Esophagus (tissue), 2 donors: ENCODE measurements around the gene ITGAE. TPM values are rescaled to one million over a fixed set of nuclear protein-coding genes. Genes with fewer than 3 reads are reported as not detected.

Experiments
- H3K27ac ChIP-seq, 2 donors: one replicate each; pipeline ENCODE4 v1.5.1; 2013; ENCODE audit warnings: low read depth in 2 of 2, mild to moderate bottlenecking in 2 of 2, inconsistent platforms in 1 of 2, low read length in 1 of 2, moderate library complexity in 1 of 2
- H3K27me3 ChIP-seq, 2 donors: one replicate each; pipeline ENCODE4 v1.6.1; 2013; ENCODE audit warnings: low read length in 2 of 2, control low read depth in 1 of 2, mild to moderate bottlenecking in 1 of 2; ENCODE audit not compliant: insufficient read depth in 2 of 2, control insufficient read depth in 1 of 2
- H3K36me3 ChIP-seq, 2 donors: one replicate each; pipeline ENCODE4 v1.6.1; 2013; ENCODE audit warnings: low read length in 1 of 2; ENCODE audit not compliant: control insufficient read depth in 2 of 2, insufficient read depth in 2 of 2
- H3K4me1 ChIP-seq, 2 donors: one replicate each; pipeline ENCODE4 v1.6.1; 2013; ENCODE audit warnings: low read length in 1 of 2; ENCODE audit not compliant: control insufficient read depth in 2 of 2, insufficient read depth in 2 of 2
- H3K4me3 ChIP-seq, 2 donors: one replicate each; pipeline ENCODE4 v1.5.1; 2013; ENCODE audit warnings: low read length in 2 of 2, mild to moderate bottlenecking in 2 of 2, low read depth in 1 of 2, moderate library complexity in 1 of 2
- H3K9me3 ChIP-seq, 2 donors: one replicate each; pipeline ENCODE4 v1.6.1; 2013; ENCODE audit warnings: mild to moderate bottlenecking in 2 of 2, low read depth in 1 of 2, low read length in 1 of 2, moderate library complexity in 1 of 2; ENCODE audit not compliant: control insufficient read depth in 2 of 2, insufficient read depth in 1 of 2
- WGBS, 2 donors: extraction: QIAGEN DNeasy Blood & Tissue Kit; methylation state at CpG; one replicate each; pipeline ENCODE4 v1.1.7; 2013; 5-methylcytosine and 5-hydroxymethylcytosine counted together
- polyA plus RNA-seq, 2 donors: library from polyadenylated mRNA; stranded (reverse); fragments of 200-250 nt; gene quantifications; one replicate each; pipeline ENCODE4 v1.2.3, GENCODE V29; 2013
- donor health status: healthy with polysubstance abuse.
- donor health status: Bipolar disorder and iron deficiency.

ITGAE gene
- polyA plus RNA-seq, 2 donors, result 26.8 to 33.7 TPM

DNA sequence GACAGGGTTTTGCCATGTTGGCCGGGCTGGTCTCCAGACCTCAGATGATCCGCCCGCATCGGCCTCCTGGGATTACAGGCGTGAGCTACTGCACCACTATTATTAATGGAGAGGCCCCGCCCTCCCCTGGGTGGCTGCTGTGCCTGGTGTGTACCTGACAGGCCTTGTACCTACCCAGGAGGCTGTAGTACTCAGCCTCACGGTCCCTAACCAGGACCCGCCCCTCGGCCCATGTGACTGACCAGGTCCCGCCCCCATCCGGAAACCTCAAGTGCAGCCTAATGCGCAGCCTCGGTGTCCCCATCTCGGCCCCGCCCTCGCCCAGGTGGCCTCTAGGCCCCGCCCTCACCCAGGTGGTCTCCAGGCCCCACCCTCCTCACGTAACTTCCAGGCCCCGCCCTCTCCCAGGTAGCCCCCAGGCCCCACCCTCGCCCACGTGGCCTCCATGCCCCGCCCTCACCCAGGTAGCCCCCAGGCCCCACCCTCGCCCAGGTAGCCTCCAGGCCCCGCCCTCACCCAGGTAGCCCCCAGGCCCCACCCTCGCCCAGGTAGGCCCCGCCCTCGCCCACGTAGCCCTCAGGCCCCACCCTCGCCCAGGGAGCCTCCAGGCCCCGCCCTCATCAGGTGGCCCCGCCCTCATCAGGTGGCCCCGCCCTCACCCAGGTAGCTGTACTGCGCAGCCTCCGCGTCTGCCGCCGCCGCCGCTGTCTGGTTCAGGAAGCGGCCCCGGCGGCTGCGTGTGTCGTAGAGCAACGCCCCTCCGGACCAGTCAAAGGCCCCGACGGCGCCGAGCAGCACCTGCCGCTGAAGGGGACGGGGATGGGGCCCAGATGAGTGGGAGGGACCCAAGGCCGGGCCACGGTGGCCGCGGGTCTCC lies 46.3 kb downstream of the ITGAE start:
- peak overlapping the region; percentile 39 to 52 for H3K4me3 ChIP-seq
- no peaks in the 10 kb centered on the region for H3K36me3 ChIP-seq
- peak overlapping the region; percentile 51 to 70 for H3K27ac ChIP-seq
- H3K27me3 ChIP-seq, result no peaks in the 10 kb centered on the region
- peaks cover 4 to 6% of the 10 kb centered on the region in 2 donors for H3K4me1 ChIP-seq
- WGBS, 2 donors, result 8 to 9% methylated on average over 43 to 56 of the region's 56 CpGs
- peaks cover 5 to 7% of the 10 kb centered on the region in 2 donors for H3K9me3 ChIP-seq

DNA sequence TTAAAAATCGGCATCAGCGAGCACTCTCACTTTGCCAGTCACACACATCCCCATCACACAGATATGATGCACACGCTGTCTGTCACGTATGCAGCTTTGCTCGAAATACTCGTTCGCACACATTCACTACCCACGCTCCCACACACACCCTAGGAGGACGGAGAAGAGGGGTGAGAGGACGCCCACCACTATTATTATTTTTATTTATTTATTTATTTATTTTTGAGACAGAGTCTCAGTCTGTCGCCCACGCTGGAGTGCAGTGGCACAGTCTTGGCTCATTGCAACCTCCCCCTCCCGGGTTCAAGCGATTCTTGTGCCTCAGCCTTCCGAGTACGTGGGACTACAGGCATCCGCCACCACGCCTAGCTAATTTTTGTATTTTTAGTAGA lies 46.9 kb downstream of the ITGAE start:
- Histone ChIP-seq H3K27ac (peak overlapping the region in 1 of 2 donors; percentile 30), H3K4me3 (no peak overlapping the region)

DNA sequence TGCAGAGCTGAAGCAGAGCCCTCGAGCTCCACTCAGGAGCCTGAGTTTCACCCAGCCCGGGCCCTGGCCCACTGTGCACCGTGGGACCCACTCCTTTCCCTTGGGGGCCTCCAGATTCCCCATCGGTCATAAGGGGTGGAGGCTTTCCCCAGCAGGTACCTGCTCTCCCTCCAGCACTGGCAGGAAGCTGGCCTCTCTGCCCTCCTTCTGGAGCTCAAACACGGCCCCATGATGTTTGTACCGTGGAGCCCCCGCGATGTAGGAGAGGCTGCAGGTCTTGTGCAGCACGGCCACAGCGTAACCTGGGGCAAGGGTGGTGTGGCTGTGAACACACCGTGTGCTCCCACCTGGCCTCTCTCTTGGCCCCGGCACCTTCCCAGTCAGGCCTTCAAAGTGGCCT lies 47.4 kb downstream of the ITGAE start:
- no peak overlapping the region for H3K27ac ChIP-seq
- H3K36me3 ChIP-seq, result no peaks in the 10 kb centered on the region
- no peak overlapping the region for H3K4me3 ChIP-seq
- no peaks in the 10 kb centered on the region for H3K9me3 ChIP-seq
- H3K27me3 ChIP-seq, result no peaks in the 10 kb centered on the region
- peaks cover 4 to 6% of the 10 kb centered on the region in 2 donors for H3K4me1 ChIP-seq
- 76 to 82% methylated on average over 12 of the region's 12 CpGs for WGBS, 2 donors

More for the DNA sequence above, 46.9 kb downstream of the ITGAE start:
- H3K4me1 ChIP-seq, result peaks cover 4 to 6% of the 10 kb centered on the region in 2 donors
- H3K27me3 ChIP-seq, result no peaks in the 10 kb centered on the region
- no peaks in the 10 kb centered on the region for H3K36me3 ChIP-seq
- H3K9me3 ChIP-seq, result peaks cover under 1% of the 10 kb centered on the region in 2 donors
- 76 to 77% methylated on average over 18 of the region's 18 CpGs for WGBS, 2 donors

DNA sequence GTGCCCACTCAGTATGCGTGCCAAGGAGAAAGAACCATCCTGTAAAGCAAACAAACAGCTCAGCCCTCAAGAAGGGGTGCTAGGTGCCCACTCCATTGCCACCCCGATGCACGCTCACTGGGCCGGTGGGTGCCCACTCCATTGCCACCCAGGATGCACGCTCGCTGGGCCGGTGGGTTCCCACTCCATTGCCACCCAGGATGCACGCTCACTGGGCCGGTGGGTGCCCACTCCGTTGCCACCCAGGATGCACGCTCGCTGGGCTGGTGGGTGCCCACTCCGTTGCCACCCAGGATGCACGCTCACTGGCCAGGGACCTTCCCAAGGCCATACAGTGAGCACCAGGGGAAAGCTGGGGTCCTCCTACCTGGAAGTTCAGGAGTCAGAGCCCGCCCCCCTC lies 49.2 kb downstream of the ITGAE start:
- WGBS, 2 donors, result 96 to 97% methylated on average over 15 of the region's 15 CpGs
- H3K36me3 ChIP-seq, result no peaks in the 10 kb centered on the region

DNA sequence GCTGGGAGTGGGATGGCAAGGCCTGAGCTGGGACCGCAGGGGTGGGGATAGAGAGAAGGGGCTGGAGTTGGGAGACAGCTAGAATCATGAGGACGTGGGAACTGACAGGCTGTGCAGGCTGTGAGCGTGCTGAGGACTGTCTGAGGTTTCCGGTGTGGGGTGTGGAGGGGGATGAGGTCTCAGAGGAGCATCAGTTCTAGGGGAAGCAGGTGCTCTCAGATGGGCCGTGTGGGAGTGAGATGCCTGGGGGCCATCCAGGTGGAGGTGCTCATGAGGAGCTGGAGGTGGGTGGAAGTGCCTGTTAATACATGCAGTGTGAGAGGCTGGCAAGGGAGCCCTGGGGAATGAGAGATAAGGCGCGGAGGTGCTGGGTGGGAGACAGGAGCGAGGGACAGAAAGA lies 50.1 kb downstream of the ITGAE start:
- no peak overlapping the region for H3K4me3 ChIP-seq
- peaks cover 4 to 6% of the 10 kb centered on the region in 2 donors for H3K4me1 ChIP-seq
- WGBS, 2 donors, result 70 to 72% methylated on average over 8 of the region's 8 CpGs
- H3K27me3 ChIP-seq, result no peaks in the 10 kb centered on the region
- no peak overlapping the region for H3K27ac ChIP-seq
- no peaks in the 10 kb centered on the region for H3K9me3 ChIP-seq
- no peaks in the 10 kb centered on the region for H3K36me3 ChIP-seq

More for the DNA sequence above, 49.2 kb downstream of the ITGAE start:
- no peak overlapping the region for H3K27ac ChIP-seq
- no peak overlapping the region for H3K4me3 ChIP-seq
- peaks cover 4 to 6% of the 10 kb centered on the region in 2 donors for H3K4me1 ChIP-seq
- H3K27me3 ChIP-seq, result no peaks in the 10 kb centered on the region
- H3K9me3 ChIP-seq, result no peaks in the 10 kb centered on the region

DNA sequence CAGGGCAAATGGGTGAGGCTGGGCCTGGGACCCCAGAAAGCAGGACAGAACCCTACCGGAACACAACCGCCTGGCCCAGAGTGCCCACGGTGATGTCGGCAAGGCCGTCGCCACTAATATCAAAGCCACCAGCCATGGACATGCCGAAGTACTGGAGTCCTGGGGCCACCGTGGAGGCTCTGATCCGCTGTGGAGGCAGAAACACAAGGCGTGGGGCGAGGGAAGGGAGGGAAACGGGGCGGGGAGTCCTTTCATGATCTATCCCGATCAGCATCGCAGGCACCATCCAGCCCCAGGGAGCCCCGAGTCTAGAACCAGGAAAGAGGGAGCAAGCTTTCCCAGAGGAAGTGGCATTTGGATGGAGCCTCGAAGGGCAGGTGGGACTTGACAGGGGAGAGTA lies 50.7 kb downstream of the ITGAE start:
- no peaks in the 10 kb centered on the region for H3K27me3 ChIP-seq
- H3K36me3 ChIP-seq, result no peaks in the 10 kb centered on the region
- no peak overlapping the region for H3K4me3 ChIP-seq
- 86 to 88% methylated on average over 17 of the region's 17 CpGs for WGBS, 2 donors
- H3K9me3 ChIP-seq, result no peaks in the 10 kb centered on the region
- no peak overlapping the region for H3K27ac ChIP-seq
- peaks cover 3 to 4% of the 10 kb centered on the region in 2 donors for H3K4me1 ChIP-seq

DNA sequence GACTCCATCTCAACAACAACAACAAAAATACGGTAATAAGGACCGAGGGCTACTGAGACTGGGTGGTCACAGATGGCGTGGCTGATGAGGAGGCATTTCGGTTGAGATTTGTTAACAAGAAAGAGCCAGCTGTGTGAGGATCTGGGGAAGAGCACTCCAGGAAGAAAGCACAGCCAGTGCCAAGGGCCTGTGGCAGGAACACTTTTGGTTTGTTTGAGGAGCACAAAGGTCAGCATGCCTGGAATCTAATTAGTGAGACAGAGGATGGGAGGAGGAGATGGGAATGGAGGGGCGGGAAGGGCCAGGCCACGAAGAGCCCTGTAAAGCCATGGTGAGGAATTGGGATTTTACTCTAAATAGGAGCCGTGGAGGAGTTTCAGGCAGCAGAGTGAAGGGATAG lies 52.4 kb downstream of the ITGAE start:
- Histone ChIP-seq H3K9me3 (no peaks in the 10 kb centered on the region), H3K4me1 (no peaks in the 10 kb centered on the region), H3K36me3 (no peaks in the 10 kb centered on the region), H3K27me3 (no peaks in the 10 kb centered on the region), H3K4me3 (no peak overlapping the region), H3K27ac (no peak overlapping the region)
- 84 to 94% methylated on average over 7 of the region's 7 CpGs for WGBS, 2 donors

DNA sequence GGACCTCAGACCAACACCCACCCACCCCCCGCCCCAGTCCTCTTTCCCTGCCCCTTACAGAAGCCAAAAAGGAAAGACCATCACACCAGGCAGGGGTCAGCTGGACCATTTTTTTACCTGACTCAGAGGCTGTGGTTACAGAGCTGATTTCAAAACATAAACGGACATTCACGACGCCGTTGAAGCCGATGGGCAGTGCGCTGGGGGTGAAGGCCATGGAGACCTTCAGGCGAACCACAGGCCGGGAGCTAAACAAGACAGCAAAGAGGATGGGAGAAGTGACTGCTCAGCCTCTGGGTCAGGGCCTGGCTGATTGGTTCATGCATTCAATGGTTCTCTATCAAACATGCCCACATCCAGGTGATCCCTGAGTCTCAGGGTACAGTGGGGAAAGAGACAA lies 53.2 kb downstream of the ITGAE start:
- no peak overlapping the region for H3K4me3 ChIP-seq
- no peak overlapping the region for H3K27ac ChIP-seq
- no peaks in the 10 kb centered on the region for H3K27me3 ChIP-seq
- WGBS, 2 donors, result 89 to 92% methylated on average over 9 of the region's 9 CpGs
- no peaks in the 10 kb centered on the region for H3K36me3 ChIP-seq
- no peaks in the 10 kb centered on the region for H3K9me3 ChIP-seq
- no peaks in the 10 kb centered on the region for H3K4me1 ChIP-seq

DNA sequence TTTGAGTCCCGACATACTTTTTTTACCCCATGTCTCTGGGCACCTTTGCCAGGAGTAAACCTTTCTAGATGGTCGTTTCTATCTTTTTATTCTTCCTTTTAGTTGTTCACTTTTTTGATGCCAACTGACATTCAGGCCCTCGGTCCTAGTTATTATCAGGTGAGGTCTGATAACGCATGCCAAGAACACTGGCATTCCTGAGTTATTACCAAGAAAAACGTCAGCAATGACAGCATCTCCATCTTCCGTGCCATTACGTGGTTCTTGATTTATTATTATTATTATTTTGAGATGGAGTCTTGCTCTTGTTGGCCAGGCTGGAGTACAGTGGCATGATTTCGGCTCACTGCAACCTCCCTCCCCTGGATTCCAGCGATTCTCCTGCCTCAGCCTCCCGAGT lies 55.9 kb downstream of the ITGAE start:
- 79 to 81% methylated on average over 10 of the region's 10 CpGs for WGBS, 2 donors
- Histone ChIP-seq H3K9me3 (no peaks in the 10 kb centered on the region), H3K4me3 (no peak overlapping the region), H3K36me3 (no peaks in the 10 kb centered on the region), H3K27me3 (no peaks in the 10 kb centered on the region), H3K4me1 (no peaks in the 10 kb centered on the region), H3K27ac (no peak overlapping the region)

DNA sequence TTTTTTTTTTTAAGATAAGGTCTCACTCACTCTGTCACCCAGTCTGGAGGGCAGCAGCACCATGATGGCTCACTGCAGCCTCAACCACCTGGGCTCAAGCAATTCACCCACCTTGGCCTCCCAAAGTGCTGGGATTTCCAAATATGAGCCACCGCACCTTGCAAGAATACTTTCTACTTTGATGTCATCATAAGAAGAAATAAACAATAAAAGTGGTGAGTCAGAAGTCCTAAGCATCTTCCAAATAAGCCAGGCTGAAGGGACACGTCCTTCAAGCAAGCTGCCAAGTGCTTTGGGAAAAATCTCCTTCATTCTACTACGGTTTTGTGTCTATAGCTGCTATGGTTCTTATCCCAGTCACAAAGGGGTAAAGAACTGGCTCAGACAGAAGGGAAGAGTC lies 57.0 kb downstream of the ITGAE start:
- peaks cover 0 to under 1% of the 10 kb centered on the region in 2 donors for H3K4me1 ChIP-seq
- no peaks in the 10 kb centered on the region for H3K27me3 ChIP-seq
- H3K27ac ChIP-seq, result no peak overlapping the region
- WGBS, 2 donors, result 49 to 54% methylated on average over 3 of the region's 3 CpGs
- H3K9me3 ChIP-seq, result no peaks in the 10 kb centered on the region
- H3K36me3 ChIP-seq, result no peaks in the 10 kb centered on the region
- no peak overlapping the region for H3K4me3 ChIP-seq
